GM12872 (cell line): ENCODE data around the gene PTMS.

Source experiments
- CTCF ChIP-seq: IDR thresholded peaks from 3 replicates; pipeline ENCODE4 v1.5.1; 2011; ENCODE audit warnings: low read depth, mild to moderate bottlenecking, low read length, moderate library complexity; ENCODE audit not compliant: insufficient read depth

Gene PTMS

DNA sequence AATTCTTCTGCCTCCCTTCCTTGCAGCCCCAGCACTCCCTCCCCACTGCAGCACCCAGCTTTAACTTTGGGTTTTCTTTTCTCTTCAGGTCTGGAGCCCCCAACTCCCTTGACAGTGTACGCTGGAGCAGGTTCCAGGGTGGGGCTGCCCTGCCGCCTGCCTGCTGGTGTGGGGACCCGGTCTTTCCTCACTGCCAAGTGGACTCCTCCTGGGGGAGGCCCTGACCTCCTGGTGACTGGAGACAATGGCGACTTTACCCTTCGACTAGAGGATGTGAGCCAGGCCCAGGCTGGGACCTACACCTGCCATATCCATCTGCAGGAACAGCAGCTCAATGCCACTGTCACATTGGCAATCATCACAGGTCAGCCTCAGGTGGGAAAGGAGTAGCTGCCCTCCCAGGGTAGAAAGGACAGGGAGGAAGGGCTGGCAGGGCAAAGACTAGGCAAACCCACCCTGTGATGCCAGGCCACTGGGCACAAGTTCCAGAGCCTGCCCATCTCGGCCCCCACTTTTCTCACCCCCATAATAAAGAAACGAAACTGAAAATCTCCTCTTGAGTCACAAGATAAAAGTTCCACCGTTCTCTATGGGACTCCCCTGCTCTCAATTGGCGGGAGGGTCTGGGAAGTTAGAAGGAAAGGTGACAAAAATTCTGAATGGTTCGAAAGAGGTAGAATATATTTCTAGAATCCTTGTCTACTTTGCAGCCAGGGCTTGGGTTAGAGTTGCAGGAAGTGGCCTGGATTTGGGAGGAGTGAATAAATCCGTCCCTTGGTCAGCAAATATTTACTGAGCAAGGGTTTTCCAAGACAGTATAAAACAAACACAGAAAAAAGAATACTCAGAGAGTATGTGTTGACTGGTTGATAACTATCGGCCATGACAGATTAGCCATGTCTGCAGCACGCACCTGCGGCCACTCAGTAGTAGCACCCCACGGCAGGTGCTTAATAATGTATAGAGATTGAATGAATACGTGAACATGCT, 9.3 kb downstream of the PTMS start:
- no peak for TF ChIP-seq CTCF

DNA sequence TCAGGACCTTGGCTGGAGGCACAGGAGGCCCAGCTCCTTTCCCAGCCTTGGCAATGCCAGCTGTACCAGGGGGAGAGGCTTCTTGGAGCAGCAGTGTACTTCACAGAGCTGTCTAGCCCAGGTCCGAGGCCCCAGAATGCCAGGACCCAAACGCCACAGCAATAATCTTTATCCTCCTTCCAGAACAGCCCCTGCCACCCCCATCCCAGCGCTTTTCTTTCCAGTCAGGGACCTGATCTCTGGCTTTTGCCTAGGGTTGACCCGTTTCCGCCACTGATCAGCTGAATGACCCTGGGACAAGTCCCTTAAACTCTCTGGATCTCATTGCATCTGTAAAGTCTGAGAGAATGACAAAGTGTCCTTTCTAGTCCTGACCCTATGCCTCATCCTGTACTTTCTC, 11.2 kb downstream of the PTMS start:
- TF ChIP-seq CTCF = no peak

GRCh38 chr12:6778217-6778573, 12.0 kb downstream of the PTMS start:
- TF ChIP-seq CTCF = no peak

DNA sequence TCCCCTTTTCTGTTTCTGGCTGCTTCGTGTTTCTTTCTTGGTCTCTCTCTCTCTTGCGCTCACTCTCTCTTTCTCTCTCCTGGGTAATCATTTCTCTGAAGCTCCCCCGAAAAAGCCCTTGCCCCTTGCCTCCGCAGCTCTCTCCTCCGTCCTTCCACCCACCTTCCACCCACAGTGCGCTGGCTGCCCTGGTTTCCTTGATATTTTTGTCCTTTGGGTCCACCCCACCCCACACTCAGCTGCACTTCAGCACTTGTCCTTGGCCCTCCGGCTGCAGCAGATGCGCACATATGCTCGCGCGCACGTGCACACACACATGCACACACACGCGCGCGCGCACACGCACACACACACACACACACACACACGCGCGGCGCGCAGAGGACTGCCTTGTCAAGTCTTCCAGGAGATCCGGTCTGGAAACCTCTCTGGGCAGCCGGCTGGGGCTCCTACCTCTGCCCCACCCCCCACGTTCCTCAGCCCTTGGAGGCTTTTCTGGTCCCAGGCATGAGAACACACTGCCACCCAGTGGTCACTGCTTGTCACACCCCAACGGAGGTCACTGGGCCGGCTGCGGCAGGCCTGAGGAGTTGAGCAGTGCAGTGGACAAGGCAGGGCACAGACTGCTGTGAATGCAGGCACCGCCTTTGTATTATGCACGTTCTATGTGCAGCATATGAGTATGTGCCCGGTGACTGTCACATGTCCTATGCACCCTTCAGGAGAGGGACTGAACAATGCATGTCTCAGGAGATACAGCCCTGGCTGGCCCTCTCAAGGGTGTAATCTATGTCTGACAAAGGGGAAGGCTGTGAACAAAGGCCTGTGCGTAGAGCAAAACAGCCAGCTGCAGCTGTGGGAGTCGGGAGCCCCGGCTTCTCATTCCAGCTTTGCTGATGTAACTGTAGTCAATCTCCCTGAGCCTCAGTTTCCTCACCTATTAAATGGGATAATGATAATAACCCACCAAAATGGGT, 12.7 kb downstream of the PTMS start:
- peak; percentile 94 for TF ChIP-seq CTCF

DNA sequence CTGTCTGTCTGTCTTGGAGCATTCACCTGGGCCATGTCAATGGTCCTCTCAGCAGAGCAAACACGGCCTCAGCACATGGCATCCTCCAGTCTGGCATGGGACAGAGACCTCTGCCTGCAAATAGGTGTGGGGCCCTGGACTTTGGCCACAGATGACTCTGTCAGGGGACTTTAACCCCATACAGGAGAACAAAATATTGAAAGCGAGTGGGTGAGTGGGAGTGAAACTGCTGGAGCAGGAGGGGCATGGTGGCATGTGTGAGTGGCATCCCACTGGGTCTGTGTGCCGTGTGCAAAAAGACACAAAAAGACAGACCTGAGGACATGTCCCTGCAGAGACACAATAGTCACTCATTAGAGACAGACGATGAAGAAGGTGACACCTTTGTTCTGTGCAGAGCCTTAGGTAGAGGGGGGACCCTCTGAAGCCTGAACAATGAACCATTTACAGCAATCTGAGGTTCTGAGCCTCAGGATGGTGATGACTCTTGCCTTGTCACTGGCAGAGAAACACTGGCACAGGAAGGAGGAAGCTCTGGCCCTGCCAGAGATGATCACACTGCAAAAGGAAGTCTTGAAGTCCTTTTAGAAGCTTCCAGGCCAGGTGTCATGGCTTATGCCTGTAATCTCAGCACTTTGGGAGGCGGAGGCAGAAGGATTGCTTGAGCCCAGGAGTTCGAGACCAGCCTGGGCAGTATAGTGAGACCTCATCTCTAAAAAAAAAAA, 13.7 kb downstream of the PTMS start:
- no peak for TF ChIP-seq CTCF

- no peak for TF ChIP-seq CTCF
Observed at GRCh38 chr12:6780573-6780972, 14.4 kb downstream of the PTMS start.

DNA sequence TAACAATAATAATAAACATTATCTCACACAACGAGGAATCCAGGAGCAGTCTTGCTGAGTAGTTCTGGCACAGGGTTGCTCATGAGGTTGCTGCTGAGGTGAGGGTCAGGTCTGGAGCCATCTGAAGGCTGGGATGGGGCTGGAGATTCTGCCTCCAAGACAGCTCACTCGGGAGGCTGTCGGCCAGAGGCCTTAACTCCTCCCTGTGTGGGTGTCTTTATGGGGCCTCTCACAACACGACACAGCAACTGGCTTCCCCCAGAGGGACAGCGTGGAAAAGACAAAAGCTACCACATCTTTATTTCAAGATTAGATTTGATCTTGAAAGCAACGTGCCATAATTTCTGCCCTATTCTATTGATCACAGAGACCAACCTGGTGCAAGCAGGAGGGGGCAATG, 16.0 kb downstream of the PTMS start:
- TF ChIP-seq CTCF = no peak
